Epithelial cell of proximal tubule (primary cell): ENCODE measurements around the gene DPH1. TPM values are rescaled to one million over a fixed set of nuclear protein-coding genes. Genes with fewer than 3 reads are reported as not detected.

Experiments
- DNase-seq: peaks from one replicate; pipeline ENCODE4 v3.0.0-alpha.2; 2011; ENCODE audit warnings: low read depth
- H3K4me3 ChIP-seq: 2 replicates; pipeline ENCODE4 v1.5.1; 2011; ENCODE audit warnings: low read depth, mild to moderate bottlenecking, low read length
- total RNA-seq: library from RNA; depleted of rRNA; stranded (reverse); fragments of >200 nt; gene quantifications from 2 replicates; pipeline ENCODE4 v1.2.3, GENCODE V29; 2015
- TF ChIP-seq, protein P1 (sequence below): conservative IDR thresholded peaks from 2 replicates; pipeline ENCODE4 v1.5.1; 2012; ENCODE audit warnings: low read depth, mild to moderate bottlenecking, low read length

Gene DPH1
- total RNA-seq, 1 donor from 2014 or later, result 33.1 TPM

DNA sequence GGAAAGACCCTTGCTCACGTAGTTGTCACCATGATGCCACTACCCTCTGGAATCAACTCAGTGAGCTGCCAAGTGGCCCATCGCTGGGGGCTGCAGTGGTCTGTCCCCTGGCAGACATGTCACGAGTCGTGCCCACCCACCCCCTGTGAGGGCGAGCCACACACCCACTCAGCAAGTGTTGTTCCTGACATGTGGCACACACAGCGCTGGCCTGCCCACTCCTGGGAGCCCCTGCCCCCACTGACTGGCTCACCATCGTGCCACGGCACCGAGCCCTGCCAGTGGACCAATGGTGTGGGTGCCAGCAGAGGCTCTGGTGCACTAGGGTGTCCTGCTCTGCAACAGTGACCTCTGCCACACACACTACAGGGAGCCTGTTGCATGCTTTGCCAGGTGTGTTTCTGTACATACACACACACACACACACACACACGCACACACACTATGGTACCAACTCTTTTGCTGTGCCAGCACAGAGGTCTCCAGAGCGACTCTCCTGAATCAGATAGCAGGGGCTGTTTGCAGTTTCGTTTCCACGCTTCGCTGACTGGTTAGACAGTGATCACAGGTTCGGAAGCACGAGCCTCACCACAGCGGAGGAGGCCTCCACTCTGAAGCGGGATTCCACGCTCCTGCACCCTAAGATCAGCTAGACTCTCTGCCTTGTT lies 12.5 kb upstream of the DPH1 start:
- DNase-seq, result no peak
- H3K4me3 ChIP-seq, result no peak overlapping the region
- TF ChIP-seq, protein P1, sequence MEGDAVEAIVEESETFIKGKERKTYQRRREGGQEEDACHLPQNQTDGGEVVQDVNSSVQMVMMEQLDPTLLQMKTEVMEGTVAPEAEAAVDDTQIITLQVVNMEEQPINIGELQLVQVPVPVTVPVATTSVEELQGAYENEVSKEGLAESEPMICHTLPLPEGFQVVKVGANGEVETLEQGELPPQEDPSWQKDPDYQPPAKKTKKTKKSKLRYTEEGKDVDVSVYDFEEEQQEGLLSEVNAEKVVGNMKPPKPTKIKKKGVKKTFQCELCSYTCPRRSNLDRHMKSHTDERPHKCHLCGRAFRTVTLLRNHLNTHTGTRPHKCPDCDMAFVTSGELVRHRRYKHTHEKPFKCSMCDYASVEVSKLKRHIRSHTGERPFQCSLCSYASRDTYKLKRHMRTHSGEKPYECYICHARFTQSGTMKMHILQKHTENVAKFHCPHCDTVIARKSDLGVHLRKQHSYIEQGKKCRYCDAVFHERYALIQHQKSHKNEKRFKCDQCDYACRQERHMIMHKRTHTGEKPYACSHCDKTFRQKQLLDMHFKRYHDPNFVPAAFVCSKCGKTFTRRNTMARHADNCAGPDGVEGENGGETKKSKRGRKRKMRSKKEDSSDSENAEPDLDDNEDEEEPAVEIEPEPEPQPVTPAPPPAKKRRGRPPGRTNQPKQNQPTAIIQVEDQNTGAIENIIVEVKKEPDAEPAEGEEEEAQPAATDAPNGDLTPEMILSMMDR, result no peak

DNA sequence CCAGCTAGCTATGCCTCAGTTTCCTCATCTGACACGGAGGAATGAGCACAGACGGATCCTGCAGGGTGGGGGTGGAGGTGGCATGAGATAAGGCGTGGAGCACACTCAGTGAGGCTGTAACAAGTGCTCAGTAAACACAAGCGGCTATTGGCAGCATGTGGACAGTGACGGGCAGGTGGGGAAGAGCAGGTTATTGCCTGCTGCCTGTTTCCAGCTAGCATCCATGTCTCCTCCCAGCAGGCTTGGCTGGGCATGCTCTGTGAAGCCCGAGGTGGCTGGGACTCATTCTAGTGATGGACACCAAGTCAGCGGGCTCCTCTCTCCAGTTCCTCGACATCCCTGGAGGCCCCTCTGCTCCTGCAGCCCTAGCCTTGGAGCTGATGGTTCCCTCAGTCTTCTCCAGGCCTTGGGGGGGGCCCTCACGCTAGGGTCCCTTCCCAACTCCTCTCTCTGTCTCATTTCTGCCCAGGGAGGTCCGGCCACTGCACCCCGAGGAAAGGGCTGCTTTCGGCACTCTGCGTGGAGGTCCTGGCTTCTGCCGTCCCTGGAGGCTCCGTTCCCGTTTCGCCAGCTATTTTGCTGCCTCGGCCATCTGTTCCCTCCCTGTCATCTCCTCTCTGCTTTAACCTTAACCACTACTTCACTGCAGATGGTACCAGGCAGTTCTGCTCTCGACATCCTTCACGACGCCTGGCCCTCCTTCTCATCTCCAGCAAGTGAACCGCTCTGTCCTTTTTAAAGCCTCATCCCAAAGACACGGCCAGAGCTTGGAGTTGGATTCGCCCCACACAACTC lies 11.0 kb upstream of the DPH1 start:
- TF ChIP-seq, protein P1, result no peak
- DNase-seq, result no peak
- no peak overlapping the region for H3K4me3 ChIP-seq

DNA sequence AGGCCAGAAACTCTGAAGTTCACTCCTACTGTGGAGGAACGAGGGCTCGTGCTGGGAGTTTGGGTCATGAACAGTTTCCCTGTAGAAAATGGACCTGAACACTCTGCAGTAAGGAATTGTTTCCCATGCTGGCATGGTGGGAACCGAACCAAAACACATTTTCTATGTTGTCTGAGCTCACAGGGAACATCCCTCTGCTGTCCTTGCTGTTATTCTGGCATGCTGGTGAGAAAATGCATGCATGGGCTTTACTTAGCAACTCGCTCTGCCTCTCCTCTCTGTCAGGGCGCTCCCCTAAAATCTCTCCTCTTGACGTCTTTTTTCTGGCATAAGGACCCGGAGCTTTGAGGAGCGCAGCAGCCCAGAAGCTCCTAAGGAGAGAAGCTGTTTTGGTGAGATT lies 10.2 kb upstream of the DPH1 start:
- no peak overlapping the region for H3K4me3 ChIP-seq
- TF ChIP-seq, protein P1, result no peak
- no peak for DNase-seq

DNA sequence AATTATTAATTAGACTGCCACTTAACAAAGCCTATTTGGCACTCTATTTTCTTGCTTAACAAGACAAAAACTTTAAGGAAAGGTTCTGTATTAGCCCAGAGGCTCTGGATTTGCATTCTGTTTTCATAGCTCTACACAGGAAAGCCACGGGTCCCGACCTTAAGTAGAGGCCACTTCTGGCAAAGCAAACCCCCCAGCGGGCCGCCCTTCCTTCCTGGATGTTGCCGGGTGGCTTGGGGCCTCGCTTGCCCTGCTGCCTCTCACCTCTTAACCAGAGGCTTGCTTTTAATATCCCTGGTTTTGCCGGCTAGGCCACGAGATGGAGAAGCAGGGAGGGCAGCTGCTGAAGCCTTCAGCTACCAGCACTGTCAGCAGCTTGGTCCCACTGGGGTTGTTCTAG lies 9.2 kb upstream of the DPH1 start:
- no peak for DNase-seq
- TF ChIP-seq, protein P1, result no peak
- no peak overlapping the region for H3K4me3 ChIP-seq

DNA sequence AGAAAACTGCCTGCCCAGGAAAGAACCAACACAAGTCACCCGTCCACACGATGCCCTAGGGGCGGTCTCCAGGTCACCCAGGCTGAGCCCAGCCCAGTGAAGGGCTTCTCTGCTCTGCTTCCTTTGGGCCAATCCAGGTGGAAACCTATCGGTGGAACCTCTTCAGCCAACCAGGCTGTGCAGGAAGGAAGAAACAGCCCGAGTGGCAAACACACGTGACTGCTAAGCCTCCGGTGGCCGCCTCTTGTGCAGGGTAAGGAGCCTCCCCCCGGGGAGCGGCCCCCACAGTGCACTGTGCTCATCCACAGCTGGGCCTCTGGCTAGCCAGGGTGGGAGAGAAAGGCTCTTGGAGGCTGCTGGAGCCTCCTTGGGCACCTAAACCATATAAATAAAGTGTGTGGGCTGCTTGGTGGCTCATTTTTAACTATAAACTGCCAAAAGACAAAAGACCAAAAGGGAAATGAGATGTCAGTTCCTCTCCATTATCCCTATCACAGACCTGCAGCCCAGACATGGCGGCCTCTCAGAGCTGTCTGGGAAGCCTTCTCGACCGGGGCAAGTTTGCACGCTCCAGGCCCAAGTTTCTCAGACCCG lies 7.2 kb upstream of the DPH1 start:
- TF ChIP-seq, protein P1, result no peak
- DNase-seq, result no peak
- H3K4me3 ChIP-seq, result no peak overlapping the region

DNA sequence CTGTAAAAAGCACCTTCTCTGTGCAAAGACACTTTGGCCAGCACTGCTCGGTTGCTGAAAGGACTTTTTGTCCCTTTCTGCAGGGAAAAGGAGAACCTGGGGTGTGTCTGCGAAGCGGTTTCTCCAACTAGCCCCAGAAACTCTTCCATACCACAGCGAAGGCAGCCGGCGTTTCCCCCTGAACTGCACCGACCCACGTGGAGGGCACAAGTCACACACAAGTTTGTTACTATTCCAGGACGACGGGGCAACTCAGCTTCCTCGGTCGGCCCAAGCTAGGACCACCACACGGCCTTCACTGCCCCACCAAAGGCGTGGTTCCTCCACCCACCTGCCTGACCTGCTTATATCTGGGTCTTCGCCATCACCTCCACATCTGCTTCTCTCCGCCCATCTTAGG lies 6.7 kb upstream of the DPH1 start:
- TF ChIP-seq, protein P1, result no peak
- H3K4me3 ChIP-seq, result no peak overlapping the region
- no peak for DNase-seq
